Stimulated activated CD4-positive, alpha-beta T cell treated with anti-CD3 and anti-CD28 coated beads, Interleukin-1b, Interleukin-23, amount 100 ng/mL, for 48 hours (primary cell): ENCODE results near the gene LPAR3.

Source experiments
- DNase-seq: peaks from one replicate; pipeline ENCODE4 v3.0.0-alpha.2; 2020

The LPAR3 gene

GRCh38 chr1:84773195-84773594, 119.8 kb downstream of the LPAR3 start:
- DNase-seq: no peak

GRCh38 chr1:84772428-84772943, 120.5 kb downstream of the LPAR3 start:
- peak; percentile 53 for DNase-seq

GRCh38 chr1:84771895-84772294, 121.1 kb downstream of the LPAR3 start:
- DNase-seq: no peak

- DNase-seq: no peak
Observed at GRCh38 chr1:84770481-84770880, 122.5 kb downstream of the LPAR3 start.

GRCh38 chr1:84769636-84770035, 123.4 kb downstream of the LPAR3 start:
- DNase-seq: no peak

GRCh38 chr1:84768634-84769033, 124.4 kb downstream of the LPAR3 start:
- no peak for DNase-seq

GRCh38 chr1:84763912-84764680, 128.9 kb downstream of the LPAR3 start:
- no peak for DNase-seq

- DNase-seq: no peak
Observed at GRCh38 chr1:84762664-84763063, 130.3 kb downstream of the LPAR3 start.
